ENCODE results near the gene AMMECR1. TPM values are rescaled to one million over a fixed set of nuclear protein-coding genes. Genes with fewer than 3 reads are reported as not detected.

Gene AMMECR1
- total RNA-seq, 1 donor from 2014 or later = 16.7 TPM

DNA sequence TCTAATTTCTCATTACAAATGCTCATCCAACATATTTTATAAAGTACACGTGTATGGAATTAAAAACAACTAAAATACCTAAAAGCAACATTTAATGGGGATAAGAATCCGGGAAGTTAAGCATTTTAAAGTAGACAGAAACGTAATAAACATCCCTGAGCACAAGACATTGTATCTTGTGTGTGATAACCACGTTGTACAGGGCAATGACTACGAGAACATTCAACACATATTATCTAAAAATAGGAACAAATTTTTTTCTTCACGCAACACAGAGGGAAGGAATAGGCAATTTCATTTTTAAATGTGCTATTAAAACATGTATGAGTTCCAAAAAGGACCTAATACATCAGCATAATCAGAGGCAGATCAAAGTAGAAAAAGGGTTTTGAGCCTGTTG, 49.5 kb downstream of the AMMECR1 start:
- no peak for DNase-seq (ENCODE audit: low read depth)
- H3K4me3 ChIP-seq (ENCODE audit: low read depth, low read length) = no peak overlapping the region
- TF ChIP-seq, protein P1, sequence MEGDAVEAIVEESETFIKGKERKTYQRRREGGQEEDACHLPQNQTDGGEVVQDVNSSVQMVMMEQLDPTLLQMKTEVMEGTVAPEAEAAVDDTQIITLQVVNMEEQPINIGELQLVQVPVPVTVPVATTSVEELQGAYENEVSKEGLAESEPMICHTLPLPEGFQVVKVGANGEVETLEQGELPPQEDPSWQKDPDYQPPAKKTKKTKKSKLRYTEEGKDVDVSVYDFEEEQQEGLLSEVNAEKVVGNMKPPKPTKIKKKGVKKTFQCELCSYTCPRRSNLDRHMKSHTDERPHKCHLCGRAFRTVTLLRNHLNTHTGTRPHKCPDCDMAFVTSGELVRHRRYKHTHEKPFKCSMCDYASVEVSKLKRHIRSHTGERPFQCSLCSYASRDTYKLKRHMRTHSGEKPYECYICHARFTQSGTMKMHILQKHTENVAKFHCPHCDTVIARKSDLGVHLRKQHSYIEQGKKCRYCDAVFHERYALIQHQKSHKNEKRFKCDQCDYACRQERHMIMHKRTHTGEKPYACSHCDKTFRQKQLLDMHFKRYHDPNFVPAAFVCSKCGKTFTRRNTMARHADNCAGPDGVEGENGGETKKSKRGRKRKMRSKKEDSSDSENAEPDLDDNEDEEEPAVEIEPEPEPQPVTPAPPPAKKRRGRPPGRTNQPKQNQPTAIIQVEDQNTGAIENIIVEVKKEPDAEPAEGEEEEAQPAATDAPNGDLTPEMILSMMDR (conservative IDR thresholded peaks at IDR 0.05; ENCODE audit: low read depth, low read length) = no peak

DNA sequence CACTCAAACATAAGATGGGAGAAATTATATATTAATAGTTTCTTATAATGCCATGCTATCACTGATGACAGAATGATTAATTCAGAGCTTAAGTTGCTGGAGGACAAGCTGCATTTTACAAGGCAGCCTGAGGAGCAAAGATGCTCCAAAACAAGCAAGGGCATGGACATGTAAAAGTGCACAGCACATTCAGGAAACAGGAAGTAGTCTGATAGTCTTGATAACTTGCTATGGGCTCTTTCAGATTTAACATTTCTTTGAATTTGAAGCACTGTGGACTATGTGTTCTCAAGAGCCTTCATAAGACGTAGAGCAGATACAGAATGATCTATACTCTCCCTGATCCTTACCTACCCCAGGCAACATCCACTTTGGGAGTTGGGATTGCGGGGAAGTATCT, 50.0 kb downstream of the AMMECR1 start:
- TF ChIP-seq, protein P1 (conservative IDR thresholded peaks at IDR 0.05; ENCODE audit: low read depth, low read length) = no peak
- no peak for DNase-seq (ENCODE audit: low read depth)
- H3K4me3 ChIP-seq (ENCODE audit: low read depth, low read length) = no peak overlapping the region

DNA sequence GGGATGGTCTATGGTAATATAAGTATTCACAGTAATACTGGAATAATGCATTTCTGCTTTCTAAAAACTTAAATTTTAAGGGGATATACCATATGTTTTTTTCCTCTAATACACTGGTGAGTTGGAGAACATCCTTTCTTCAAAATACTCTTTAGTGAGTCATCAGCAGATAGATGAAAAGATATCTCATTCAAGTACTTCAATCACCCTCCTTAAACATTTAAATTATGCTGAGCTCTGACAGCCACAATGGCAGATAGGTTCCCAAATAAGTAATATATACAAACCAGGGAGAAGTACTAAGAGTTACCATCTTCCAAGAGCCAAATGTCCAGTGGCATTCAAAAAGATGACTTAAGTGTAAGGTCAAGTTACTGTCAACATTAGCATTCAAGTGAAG, 52.2 kb downstream of the AMMECR1 start:
- DNase-seq (ENCODE audit: low read depth) = no peak
- H3K4me3 ChIP-seq (ENCODE audit: low read depth, low read length) = no peak overlapping the region
- TF ChIP-seq, protein P1 (conservative IDR thresholded peaks at IDR 0.05; ENCODE audit: low read depth, low read length) = no peak

DNA sequence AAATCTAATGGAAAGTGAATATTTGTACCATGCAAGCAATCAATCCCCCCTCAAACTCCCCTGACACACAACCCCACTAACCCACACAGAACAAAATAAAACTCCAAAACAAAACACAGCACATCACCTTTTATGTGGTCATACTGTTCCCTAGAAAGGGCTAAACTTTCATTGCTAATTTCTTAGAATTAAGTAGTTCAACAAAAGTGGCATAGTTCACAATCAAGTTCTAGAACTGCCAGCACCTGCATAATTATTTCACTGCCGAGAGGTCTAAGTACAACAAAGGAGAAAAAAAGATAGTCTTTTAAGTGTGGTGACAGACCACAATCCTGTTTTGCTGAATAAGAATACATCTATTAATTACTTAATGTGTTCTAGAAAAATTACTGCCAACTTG, 58.8 kb downstream of the AMMECR1 start:
- no peak for DNase-seq (ENCODE audit: low read depth)
- TF ChIP-seq, protein P1 (conservative IDR thresholded peaks at IDR 0.05; ENCODE audit: low read depth, low read length) = no peak
- no peak overlapping the region for H3K4me3 ChIP-seq (ENCODE audit: low read depth, low read length)

DNA sequence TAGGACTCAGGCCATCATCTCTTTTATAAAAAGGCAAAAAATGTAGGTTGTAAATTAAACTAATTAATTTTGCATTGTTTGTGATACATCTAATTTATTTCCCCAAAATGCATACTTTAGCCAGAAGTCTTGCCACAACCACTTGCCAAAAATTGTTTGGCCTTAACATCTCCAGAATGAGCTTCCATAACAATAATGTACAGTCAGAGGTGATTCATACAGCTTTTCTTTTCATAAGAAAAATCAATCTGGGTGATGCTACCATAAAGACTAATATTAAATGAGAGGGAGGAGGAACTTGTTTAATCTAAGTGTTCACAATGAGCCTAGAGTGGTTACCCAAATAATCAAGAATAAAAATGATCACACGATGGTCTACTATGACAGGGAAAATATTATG, 59.3 kb downstream of the AMMECR1 start:
- DNase-seq (ENCODE audit: low read depth) = no peak
- TF ChIP-seq, protein P1 (conservative IDR thresholded peaks at IDR 0.05; ENCODE audit: low read depth, low read length) = no peak
- no peak overlapping the region for H3K4me3 ChIP-seq (ENCODE audit: low read depth, low read length)

DNA sequence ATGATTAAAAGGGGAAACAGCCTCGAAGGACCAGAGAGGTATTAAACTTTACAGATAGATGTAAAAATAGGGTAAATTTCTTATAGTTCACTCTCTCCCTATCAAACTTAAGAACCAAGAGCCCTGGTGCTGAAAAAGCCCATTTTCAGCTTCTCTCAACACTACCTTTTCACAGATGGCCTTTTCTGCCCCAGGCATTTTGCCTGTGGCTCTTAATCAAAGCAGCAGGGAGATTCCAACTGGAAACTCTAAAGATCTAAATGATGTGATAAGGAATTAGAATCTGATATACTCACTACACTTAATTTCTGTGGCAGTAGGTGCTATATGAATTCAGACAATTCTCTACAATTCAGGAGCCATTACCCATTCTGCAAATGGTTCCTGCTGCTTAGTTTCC, 60.0 kb downstream of the AMMECR1 start:
- H3K4me3 ChIP-seq (ENCODE audit: low read depth, low read length) = no peak overlapping the region
- TF ChIP-seq, protein P1 (conservative IDR thresholded peaks at IDR 0.05; ENCODE audit: low read depth, low read length) = no peak
- DNase-seq (ENCODE audit: low read depth) = no peak

DNA sequence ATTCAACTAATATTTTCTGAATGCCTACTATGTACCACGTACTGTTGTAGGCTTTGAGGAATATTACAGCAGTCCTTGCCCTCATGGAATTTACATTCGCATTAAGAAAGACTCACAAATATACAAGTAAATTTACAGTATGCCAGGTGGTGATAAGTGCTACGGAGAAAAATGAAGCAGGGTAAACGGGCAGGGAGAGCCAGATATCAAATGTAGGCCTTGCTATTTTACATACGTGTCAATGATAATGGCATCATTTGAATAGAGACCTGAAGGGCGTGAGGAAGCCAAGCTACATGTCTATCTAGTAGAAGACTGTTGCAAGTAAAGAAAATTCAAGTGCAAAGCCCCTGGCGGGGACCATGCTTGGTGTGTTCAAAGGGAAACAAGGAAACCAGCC, 65.2 kb downstream of the AMMECR1 start:
- no peak overlapping the region for H3K4me3 ChIP-seq (ENCODE audit: low read depth, low read length)
- no peak for DNase-seq (ENCODE audit: low read depth)
- TF ChIP-seq, protein P1 (conservative IDR thresholded peaks at IDR 0.05; ENCODE audit: low read depth, low read length) = no peak
